ENCODE results near the gene DOCK2.

The DOCK2 gene

GRCh38 chr5:169778622-169779596 lies 141.8 kb downstream of the DOCK2 start:
- TF ChIP-seq ZFX (IDR thresholded peaks at IDR 0.05; ENCODE audit: borderline replicate concordance) = no peak
- TF ChIP-seq, protein P1, sequence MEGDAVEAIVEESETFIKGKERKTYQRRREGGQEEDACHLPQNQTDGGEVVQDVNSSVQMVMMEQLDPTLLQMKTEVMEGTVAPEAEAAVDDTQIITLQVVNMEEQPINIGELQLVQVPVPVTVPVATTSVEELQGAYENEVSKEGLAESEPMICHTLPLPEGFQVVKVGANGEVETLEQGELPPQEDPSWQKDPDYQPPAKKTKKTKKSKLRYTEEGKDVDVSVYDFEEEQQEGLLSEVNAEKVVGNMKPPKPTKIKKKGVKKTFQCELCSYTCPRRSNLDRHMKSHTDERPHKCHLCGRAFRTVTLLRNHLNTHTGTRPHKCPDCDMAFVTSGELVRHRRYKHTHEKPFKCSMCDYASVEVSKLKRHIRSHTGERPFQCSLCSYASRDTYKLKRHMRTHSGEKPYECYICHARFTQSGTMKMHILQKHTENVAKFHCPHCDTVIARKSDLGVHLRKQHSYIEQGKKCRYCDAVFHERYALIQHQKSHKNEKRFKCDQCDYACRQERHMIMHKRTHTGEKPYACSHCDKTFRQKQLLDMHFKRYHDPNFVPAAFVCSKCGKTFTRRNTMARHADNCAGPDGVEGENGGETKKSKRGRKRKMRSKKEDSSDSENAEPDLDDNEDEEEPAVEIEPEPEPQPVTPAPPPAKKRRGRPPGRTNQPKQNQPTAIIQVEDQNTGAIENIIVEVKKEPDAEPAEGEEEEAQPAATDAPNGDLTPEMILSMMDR (IDR thresholded peaks at IDR 0.05) = no peak
- H3K27ac ChIP-seq = no peak overlapping the region

GRCh38 chr5:169781420-169782345 lies 144.6 kb downstream of the DOCK2 start:
- H3K27ac ChIP-seq = no peak overlapping the region
- TF ChIP-seq, protein P1 (IDR thresholded peaks at IDR 0.05) = no peak
- TF ChIP-seq ZFX (IDR thresholded peaks at IDR 0.05; ENCODE audit: borderline replicate concordance) = no peak

GRCh38 chr5:169785771-169786618 lies 148.9 kb downstream of the DOCK2 start:
- TF ChIP-seq, protein P1 (IDR thresholded peaks at IDR 0.05) = no peak
- no peak for TF ChIP-seq ZFX (IDR thresholded peaks at IDR 0.05; ENCODE audit: borderline replicate concordance)
- H3K27ac ChIP-seq = no peak overlapping the region

DNA sequence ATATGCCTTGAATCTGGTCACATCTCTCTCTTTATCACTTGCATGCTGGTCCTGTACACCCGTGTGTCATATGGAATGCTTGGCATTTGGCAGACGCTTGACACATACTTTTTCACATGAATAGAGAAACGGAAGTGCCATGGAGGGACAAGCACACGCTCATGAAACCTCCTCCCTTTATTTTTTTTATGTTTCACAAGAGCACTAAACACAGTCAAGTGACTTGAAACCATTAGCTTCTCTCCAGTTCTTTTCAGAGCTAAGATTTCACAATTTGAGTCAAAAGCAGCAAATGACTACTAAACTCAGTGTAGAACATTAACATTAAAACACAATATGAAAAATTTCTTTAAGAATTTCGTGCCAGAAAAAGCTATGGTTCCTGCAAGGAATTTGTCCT lies 151.1 kb downstream of the DOCK2 start:
- no peak for TF ChIP-seq ZFX (IDR thresholded peaks at IDR 0.05; ENCODE audit: borderline replicate concordance)
- TF ChIP-seq, protein P1 (IDR thresholded peaks at IDR 0.05) = no peak
- H3K27ac ChIP-seq = no peak overlapping the region

DNA sequence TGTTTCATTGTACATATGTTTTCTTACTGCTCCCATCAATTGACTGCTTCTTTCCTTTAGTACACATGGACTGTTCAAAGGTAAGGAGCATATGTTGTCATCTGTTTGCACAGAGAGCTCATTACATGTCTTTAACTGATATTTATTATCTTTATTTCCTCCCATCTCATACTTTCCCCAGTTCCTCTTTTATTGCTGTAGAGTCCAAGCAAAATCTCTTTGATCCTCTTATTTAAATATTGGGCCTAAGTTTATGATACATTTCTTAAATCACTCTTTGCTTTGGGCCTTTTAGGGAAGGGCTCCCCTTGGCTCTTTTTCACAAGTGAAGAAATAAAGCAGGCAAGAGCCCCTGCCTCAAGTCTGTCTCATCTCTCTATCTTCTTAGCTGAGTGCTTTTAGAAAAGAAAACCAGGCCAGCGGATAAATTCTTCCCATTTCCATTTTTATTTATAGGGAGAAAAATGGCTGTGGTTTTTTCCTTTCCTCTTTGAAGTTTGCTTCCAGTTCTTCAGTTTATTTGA lies 152.4 kb downstream of the DOCK2 start:
- no peak for TF ChIP-seq ZFX (IDR thresholded peaks at IDR 0.05; ENCODE audit: borderline replicate concordance)
- TF ChIP-seq, protein P1 (IDR thresholded peaks at IDR 0.05) = no peak
- no peak overlapping the region for H3K27ac ChIP-seq

GRCh38 chr5:169791251-169791650 lies 154.2 kb downstream of the DOCK2 start:
- TF ChIP-seq ZFX (IDR thresholded peaks at IDR 0.05; ENCODE audit: borderline replicate concordance) = no peak
- TF ChIP-seq, protein P1 (IDR thresholded peaks at IDR 0.05) = no peak
- no peak overlapping the region for H3K27ac ChIP-seq
